GM21528 (cell line): ENCODE results near the gene NKTR.
"Not testable (repeated sequence)": the region's sequence is repeated elsewhere in the genome, so short reads cannot be mapped to it uniquely, and the experiment has no call there.

ENCODE experiments used
- ATAC-seq: cut with Tn5 transposase; IDR thresholded peaks from one replicate; pipeline ENCODE4 v1.9.1; 2021; ENCODE audit warnings: mild to moderate bottlenecking, moderate library complexity; ENCODE audit not compliant: unreplicated experiment, low FRiP score

Gene NKTR

DNA sequence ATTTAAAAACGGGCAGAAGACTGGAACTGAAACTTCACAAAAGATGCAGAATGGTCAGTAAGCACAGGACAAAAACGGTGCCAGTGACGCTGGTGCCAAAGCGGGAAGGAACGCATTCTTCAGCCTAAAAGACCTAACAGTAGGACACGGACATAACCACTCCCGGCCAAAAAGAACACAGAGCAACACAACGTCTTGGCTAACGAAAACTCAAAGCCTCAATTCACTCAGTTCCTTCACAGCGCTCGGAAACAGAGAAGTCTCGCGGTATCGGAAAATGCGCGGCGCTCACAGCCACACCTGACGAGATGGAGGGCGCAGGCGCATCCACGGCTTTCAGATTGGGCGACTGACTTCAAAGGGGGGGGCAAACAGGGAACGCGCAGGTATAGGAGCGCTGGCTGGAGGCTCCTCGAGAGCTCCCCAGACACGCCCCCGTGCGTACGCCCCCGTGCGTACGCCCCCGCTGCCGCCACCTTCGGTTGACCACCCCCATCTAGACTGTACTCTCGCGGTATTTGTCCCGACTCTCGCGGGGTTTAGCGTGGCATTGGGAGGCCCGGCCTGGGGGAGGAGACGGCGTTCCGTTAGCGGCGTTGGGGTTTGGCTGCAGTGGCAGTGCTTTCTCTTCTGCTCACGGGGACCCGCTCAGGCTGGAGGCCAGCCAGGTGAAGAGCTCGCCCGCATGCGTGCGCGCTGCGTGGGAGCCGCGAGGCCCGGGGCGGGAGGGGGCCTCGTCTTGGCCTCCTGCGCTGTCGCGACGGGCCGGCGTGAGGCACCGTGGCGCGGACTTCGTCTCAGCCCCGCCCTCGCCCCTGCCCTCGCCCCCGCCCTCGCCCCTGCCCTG is at the start of gene NKTR:
TSS of gene NKTR (plus strand) at position 576 of the 847 bp plus-strand sequence. CDS start 321 bp downstream, outside the sequence.
- peak; percentile 90 for ATAC-seq

DNA sequence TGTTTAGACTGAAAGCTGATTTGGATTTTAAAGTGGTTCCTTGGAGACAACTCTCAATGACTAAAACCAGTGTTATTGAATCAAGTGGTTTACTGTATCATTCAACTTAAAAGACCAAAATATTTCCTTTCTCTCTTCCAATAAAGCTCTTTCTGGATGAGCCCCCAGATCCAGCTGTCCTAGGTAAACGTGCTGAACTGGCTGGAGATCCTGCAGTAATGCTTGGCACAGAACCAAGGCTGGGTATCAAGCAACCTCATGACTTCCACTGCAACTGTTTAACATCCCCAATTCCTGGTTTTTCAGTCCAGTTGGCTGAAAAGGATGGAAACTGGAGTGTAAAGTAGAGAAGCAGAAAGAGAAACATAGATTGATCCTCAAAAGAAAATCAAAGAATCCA is 47.7 kb upstream of the NKTR start:
- ATAC-seq, result no peak

GRCh38 chr3:42556089-42556632 is 44.3 kb upstream of the NKTR start:
- no peak for ATAC-seq

GRCh38 chr3:42556817-42557216 is 43.7 kb upstream of the NKTR start:
- not testable (repeated sequence) for ATAC-seq

DNA sequence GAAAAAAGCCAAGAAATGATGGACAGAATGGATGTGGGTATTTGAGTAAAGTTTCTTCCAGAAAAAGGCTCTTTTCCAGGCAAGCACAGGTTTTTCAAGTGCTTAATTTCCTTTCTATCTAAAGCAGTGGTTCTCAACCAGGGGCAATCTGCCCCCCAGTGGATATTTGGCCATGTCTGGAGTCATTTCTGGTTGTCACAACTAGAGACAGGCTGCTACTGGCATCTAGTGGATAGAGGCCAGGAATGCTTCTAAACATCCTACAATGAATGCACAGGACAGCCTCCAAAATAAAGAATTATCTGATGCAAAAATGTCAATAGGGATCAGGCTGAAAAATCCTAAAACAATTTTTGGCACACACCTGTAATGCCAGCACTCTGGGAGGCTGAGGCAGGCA is 42.6 kb upstream of the NKTR start:
- ATAC-seq, result no peak

DNA sequence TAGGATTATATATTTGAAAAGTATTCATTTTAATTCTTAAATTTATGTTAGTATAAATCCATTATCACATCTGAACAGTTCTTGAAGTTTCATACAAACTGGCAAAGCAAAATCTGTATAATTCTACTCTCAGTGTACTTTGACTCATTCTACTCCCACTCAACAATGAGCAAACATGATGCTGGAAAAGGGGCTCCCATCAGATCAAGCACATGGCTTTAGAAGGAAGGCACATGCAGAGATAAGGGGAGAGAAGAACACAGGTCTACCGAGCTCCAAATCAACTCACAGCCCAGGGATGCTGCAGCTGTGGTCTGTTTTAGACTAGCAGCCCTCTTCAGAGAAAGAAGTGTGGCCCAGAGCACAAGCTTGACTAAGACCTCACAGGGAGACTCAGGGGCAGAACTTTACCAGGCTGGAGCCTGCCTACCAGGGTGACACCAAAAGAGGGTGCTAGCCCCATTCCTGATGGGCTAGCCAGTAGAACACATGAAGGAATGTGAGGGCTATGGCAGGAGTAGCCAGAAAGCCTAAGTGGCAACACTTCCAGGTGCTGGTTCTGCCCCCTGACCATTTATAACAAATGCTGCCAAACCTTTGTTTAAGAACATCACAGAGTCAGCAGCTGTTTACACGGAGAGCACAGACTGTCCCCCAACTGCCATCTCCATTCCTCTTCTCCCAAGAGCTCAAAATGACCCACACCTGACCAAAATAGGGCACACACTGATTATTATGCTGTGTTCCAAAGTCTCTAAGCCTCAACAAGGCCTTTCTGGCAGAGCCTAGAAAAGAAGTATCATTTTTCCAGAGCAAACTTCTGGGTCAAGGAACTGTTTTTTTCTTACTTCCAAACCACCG is 38.2 kb upstream of the NKTR start:
- no peak for ATAC-seq

DNA sequence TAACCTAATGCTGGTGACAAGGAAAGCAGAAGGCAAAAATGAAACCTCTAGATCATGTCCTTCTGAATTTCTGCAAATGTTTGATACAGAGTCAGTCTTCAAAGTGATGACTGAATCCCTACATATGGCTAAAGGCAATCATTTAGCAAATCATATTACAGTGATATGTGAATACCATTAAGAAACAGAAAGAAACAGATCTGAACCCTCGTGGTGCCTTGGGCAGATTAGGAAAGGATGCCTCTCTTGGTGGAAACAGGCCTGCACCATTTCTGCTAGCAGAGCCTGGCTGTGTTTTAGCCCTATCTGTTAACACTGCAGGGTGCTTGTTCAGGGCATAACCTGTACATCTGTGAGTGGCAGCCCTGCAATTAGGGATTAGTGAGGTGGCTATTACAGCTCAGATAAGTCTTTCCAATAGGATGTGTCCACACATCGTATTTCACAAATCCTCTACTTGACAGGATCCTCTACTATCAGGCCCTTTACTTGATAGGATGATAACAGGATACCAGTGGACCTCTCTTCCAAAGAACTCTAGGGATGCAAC is 30.8 kb upstream of the NKTR start:
- no peak for ATAC-seq

GRCh38 chr3:42572278-42572677 is 28.2 kb upstream of the NKTR start:
- no peak for ATAC-seq

DNA sequence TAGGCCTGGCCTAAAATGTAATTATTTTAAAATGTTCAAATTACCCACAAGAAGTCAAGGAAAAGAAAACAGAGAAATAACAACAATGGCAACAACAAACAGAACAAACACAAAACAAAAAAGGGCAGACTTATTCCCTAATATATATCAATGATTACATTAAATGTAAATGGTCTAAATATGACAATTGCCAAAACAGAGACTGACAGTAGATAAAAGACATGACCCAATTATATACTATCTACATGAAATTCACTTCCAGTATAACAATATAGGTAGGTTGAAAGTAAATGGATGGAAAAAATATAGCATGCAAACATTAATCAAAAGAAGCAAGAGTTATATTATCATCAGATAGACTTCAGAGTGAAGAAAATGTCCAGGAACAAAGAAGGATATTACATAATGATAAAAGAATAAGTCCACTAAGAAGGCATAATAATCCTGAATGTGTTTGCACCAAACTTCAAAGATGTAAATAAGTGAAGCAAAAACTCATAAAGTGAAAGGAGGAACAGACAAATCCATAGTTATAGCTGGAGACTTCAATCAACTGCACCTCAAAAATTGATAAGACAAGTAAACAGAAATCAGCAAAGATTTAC is 25.2 kb upstream of the NKTR start:
- no peak for ATAC-seq

DNA sequence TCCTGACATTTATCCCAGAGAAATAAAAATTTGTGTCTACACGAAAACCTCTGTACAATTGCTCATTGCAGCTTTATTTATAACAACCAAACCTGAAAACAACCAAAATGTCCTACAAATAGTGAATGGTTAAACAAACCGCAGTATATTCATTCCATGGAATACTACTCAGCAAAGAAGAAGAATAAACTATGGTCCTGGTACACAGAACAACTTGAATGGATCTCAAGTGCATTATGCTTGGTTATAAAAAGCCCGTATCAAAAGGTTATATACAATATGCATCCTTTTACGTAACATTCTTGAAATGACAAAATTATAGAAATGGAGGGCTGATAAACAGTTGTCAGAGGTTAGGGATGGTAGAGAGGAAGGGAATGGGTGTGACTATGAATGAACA is 22.4 kb upstream of the NKTR start:
- no peak for ATAC-seq

DNA sequence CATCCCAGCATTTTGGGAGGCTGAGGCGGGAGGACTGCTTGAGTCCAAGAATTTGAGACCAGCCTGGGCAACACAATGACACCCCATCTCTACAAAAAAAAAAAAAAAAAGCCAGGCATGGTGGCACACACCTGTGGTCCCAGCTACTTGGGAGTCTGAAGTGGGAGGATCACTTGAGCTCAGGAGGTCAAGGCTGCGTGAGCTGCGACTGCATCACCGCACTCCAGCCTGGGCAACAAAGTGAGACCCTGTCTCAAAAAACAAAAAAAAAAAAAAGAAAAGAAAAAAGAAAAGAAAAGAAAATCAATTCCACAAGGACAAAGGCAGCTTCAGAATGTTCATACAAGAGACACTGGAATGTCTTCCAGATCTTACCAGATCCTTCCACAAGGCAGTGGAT is 21.1 kb upstream of the NKTR start:
- ATAC-seq, result not testable (repeated sequence)

DNA sequence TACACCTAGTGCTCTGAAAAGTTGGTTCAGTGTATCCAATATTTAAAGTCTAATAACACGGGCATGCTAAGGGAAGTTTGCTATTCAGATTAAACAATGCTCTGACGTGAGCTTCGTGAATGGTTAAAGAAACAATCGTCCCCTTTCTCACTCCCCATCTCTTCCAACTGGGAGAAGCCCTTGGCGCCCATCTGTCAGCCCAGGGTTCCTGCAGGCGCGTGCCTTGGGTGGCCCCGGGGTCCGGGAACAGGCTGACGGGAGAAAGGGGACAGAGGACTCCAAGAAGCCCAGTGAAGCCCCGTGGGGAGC is 19.1 kb upstream of the NKTR start:
- ATAC-seq, result no peak

DNA sequence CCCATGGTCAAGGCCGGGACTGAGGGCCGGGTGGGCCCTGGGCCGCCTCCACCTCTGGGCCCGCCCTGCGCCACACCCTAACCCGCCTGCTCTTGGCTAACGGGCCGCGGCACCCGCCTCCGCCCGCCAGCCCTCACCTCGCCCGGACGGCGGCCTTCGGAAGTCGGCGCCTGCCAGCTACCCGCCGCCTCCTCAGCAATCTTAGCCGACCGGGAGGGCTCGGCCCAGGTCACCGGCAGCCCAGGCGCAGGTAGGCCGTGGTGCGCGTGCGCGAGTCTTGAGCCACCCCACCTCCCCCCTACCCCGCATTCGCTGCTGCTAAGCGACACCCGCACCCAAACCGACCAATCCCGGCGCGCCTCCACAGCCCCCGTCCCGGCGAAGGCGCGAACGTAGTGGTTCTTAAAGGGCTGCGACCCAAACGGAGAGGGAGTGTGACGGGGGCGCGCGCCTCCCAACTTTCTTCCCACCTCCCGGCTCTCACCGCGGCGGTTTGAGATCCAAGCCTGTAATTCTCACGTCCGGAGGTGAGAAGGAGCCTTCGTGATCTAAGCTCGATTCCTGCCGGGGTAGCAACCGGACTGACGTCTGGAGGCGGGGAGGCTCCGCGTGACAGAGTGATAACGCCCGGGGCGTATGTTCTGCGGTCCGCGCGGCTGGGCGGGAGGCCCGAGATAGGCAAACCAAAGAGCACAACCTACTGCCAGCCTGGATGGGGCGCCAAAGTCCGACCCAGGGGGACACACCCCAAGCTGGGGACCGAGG is 18.6 kb upstream of the NKTR start, which contains the start of gene SEC22C:
TSS of gene SEC22C (minus strand) at position 259 of the 765 bp plus-strand sequence. CDS start 12,921 bp downstream, outside the sequence.
- ATAC-seq, result peak; percentile 89

DNA sequence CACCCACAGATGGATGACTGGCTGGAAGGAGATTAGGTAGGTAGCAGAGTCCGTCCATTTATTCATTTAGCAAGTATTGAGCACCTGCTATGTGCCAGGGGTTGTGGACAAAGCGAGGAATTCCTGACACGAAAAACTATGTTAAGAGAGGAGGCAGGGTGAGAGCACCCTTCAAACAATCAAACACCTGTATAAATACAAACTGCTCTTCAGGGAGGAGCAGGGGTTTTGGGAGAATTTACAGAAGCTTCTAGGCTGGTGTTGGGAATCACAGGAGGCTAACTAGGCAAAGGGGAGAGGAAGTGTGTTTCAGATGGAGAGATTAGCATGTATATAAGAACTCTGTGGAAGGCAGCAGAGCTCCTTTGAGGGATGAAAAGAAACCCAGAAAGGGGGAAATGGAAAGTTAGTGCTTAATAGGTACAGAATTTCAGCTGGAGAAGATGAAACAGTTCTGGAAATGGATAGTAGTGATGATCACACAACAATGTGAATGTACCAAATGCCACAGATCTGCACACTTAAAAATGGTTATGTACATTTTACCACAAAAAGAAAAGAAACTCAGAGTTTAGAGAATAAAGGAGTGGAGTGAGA is 17.9 kb upstream of the NKTR start:
- no peak for ATAC-seq

DNA sequence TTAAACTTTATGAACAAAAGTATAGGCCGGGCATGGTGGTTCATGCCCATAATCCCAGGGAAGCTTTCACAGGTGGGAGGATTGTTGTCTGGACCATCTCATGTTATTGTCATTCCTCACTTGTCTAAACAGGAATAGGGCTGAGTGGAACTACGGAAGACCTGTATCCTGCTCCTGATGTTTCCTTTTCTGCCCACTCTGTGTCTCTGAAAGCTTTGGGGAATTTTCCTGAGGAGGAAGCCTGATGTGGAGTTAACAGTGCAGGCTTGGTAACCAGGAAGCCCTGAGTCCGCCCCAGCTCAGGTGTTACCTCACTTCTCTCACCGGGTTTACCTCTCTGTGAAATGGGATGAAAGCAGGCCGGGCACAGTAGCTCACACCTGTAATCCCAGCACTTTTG is 11.9 kb upstream of the NKTR start:
- ATAC-seq, result no peak

GRCh38 chr3:42589382-42590109 is 10.9 kb upstream of the NKTR start:
- ATAC-seq, result no peak

DNA sequence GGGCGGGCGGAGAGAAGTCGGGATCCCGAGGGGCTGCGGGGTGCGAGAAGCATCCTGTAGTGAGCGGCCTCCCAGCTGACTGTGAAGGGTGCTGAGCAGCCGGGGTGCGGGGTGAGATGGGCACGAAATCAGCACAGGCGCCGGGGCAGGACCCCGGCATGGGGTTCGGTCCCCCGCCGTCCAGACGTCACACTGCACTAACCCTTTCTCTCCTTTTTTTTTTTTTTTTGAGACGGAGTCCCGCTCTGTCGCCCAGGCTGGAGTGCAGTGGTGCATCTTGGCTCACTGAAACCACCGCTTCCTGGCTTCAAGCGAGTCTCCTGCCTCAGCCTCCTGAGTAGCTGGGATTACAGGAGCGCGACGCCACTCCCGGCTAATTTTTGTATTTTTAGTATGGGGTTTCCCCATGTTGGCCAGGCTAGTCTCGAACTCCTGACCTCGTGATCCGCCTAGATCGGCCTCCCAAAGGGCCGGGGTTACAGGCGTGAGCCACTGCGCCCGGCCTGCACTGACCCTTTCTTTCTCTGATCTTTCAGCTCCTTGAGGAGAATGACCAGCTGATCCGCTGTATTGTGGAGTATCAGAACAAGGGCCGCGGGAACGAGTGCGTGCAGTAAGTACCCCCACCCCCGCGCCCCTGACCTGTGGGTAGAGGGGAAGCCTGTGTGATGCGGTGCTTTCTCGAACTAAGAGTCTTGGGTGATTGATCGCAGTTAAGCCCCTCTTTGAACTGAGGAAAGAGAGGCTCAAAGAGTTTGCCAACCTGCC is 9.3 kb upstream of the NKTR start:
- ATAC-seq, result peak; percentile 11

DNA sequence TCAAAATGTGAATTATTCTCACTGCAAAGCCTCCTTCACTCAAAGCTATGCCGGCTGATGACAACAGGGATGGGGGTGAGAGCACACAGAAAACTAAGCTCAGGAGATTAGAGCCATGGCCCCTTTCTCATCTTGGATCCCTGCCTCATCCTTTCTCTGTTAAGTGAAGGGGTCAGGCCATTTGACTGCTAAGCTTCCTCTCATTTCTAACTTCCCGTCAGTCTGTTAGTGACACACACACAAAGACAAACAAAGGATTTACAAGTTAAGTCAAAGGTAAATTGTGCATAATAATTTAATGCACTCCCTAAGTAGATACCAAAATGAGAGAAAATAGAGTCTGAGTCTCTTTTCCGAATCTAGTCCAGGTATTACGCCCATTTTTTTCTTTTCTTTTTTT is 8.7 kb upstream of the NKTR start:
- no peak for ATAC-seq
